Right renal pelvis (tissue), 4 donors: ENCODE results near the gene EPHA1. TPM values are rescaled to one million over a fixed set of nuclear protein-coding genes. Genes with fewer than 3 reads are reported as not detected.

Source experiments
- DNase-seq, 4 donors: peaks; one replicate each; pipeline ENCODE4 v3.0.0-alpha.2; 2013; ENCODE audit warnings: low read depth in 4 of 4, low spot score in 3 of 4, missing footprints in 1 of 4
- polyA plus RNA-seq, 4 donors: library from polyadenylated mRNA; unstranded; fragments of 120-200 nt; gene quantifications; one replicate each; pipeline ENCODE4 v1.2.1, GENCODE V29; 2013; ENCODE audit not compliant: insufficient read length in 4 of 4

The EPHA1 gene
- polyA plus RNA-seq, 4 donors: 16.5 to 22.5 (median 17.6) TPM

DNA sequence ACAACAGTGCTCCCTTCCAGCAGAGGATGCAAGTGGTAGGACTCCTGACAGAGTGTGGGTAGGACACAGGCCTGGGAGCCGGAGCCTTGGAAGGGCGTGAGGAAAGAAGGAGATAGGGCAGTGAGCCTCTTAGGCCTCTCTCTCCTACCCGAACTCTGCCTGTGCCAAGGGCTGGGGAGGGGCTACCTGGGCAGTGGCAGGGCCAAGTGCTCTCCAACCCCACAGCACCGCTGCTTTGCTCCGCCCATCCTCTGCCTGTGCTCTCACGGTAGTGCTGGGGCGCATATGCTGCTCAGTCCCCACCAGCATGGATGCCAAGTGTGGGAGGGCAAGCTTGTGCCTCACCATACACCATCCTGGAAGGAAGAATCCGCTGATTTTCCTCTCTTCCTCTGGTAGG lies 53.7 kb downstream of the EPHA1 start:
- DNase-seq: no peak

DNA sequence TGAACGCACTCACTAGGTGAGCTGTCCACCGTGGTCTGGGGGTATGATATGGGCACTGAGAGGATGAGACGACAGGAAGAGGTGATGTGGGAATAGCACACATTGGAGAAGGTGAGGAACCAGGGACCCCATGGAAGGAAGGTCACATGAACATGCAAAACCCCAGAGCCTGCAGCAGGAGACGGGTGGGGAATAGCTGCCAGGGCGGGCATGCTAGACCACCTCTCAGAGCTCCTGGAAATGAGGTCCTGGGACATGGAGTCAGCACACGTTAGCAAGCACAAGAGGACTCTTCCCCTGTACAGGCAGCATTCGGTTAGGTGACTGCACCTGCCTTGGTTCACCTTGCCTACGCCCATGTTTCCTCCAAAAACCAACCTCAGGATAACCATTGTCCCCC lies 54.3 kb downstream of the EPHA1 start:
- DNase-seq: no peak

- no peak for DNase-seq
These were observed 56.1 kb downstream of the EPHA1 start for GRCh38 chr7:143352531-143353002.

GRCh38 chr7:143351574-143351973 lies 57.1 kb downstream of the EPHA1 start:
- no peak for DNase-seq

DNA sequence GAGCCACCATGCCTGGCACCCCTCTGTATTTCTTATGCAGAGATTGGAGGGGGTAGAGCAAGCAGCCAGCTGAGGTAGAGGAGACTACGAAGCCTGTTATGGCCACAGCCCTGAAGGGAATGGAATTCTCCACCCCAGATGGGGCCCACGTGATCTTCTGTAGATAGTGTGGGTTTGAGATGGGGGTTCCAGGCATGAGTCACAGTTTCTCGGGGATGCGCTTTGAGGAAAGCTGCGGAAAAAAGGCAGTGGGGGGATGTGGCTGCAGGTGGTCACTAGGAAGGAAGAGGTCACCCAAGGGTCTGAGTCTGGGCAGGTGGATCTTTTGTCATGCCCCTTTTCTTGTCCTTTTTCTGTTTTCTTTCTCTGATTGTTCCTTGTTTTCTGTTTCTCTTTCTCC lies 57.6 kb downstream of the EPHA1 start:
- DNase-seq: no peak

DNA sequence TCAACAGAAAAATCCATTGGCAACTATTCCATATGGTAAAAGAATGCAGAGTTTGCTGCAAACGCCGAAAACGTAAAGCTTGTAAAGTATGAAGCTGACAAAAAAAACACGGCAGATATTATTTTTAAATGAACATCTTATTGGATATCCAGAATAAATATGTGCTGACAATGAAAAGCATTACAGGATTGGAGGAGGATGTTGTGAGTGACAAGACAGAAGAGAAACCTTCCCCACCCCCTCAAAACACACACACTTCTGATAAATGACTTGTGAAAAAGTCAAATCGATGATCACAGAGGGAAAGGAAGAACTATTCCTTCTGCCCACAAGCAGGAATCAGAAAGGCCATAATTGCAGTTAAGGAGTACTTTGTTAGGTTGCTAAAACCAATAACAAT lies 60.7 kb downstream of the EPHA1 start:
- no peak for DNase-seq

GRCh38 chr7:143346018-143346417 lies 62.6 kb downstream of the EPHA1 start:
- no peak for DNase-seq

DNA sequence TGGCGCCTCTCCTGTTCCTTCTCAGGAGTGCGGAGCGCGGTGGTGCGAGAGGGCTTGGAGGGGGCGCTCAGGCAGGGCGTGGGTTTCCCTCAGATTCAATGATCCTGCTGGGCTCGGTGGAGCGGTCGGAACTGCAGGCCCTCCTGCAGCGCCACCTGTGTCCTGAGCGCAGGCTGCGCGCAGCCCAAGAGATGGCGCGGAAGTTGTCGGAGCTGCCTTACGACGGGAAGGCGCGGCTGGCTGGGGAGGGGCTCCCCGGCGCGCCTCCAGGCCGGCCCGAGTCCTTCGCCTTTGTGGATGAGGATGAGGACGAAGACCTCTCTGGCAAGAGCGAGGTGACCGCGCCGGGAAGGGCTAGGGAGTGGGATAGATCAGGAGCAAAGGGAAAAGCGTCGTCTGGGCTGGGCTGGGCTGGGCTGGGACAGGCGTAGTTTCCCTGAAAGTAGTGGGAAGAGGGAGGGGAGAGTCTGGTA lies 63.2 kb downstream of the EPHA1 start:
- peak in 3 of 4 donors; percentile 36 to 54 (median 48) for DNase-seq

- no peak for DNase-seq
These were observed 65.1 kb downstream of the EPHA1 start for GRCh38 chr7:143343596-143343995.

DNA sequence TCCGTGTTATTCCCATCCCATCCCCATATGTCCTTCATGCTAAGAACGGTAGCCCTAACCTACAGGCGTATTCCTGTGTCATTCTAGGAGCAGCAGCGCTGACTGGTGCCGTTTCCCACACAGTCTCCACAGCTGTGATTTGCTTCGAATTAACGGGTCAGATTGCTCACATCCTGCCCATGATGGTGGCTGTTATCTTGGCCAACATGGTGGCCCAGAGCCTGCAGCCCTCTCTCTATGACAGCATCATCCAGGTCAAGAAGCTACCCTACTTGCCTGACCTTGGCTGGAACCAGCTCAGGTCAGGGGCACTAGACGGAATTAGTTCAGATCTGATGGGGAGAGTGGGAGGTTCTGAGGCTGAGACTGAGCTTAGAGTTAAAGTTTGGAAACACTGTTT lies 66.8 kb downstream of the EPHA1 start:
- no peak for DNase-seq

Other genes with a start within 250 kb of the EPHA1 start
- gene TAS2R39, start 225.4 kb downstream of the EPHA1 start, polyA plus RNA-seq: not detected
- not detected for gene TAS2R40, start 186.8 kb downstream of the EPHA1 start, polyA plus RNA-seq
- gene GSTK1, start 145.4 kb downstream of the EPHA1 start, polyA plus RNA-seq: 100 to 1,000 TPM; 192 to 226 (median 217) TPM
- gene TMEM139, start 123.9 kb downstream of the EPHA1 start, polyA plus RNA-seq: 10 to 100 TPM; 57.0 to 76.0 (median 60.8) TPM
- 10 to 100 TPM; 46.6 to 57.5 (median 48.5) TPM for gene CASP2, start 120.5 kb downstream of the EPHA1 start, polyA plus RNA-seq
- under 1 TPM; 0.11 to 0.21 (median 0.17) TPM for gene CLCN1, start 92.7 kb downstream of the EPHA1 start, polyA plus RNA-seq
- gene FAM131B, start 46.1 kb downstream of the EPHA1 start, polyA plus RNA-seq: 1 to 10 TPM; 2.1 to 3.0 (median 2.5) TPM
- gene ZYX, start 27.5 kb downstream of the EPHA1 start, polyA plus RNA-seq: 100 to 1,000 TPM in 1 of 4 donors, 10 to 100 TPM in 3; 75.8 to 120 (median 89.8) TPM
- gene TAS2R60, start 34.6 kb upstream of the EPHA1 start, polyA plus RNA-seq: not detected
- not detected for gene TAS2R41, start 69.0 kb upstream of the EPHA1 start, polyA plus RNA-seq
- gene CTAGE15, start 162.9 kb upstream of the EPHA1 start, polyA plus RNA-seq: 1 to 10 TPM in 1 of 4 donors, under 1 TPM in 3; 0.08 to 1.4 (median 0.60) TPM
- 1 to 10 TPM; 2.4 to 4.0 (median 3.0) TPM for gene TCAF2, start 212.1 kb upstream of the EPHA1 start, polyA plus RNA-seq